Right lobe of liver (tissue), 4 donors: ENCODE measurements around the gene GRIN2A.

Experiments
- CTCF ChIP-seq, 4 donors: fragments of 200-600 bp in 3 of 4; fragments of 450-650 bp in 1 of 4; IDR thresholded peaks; one replicate each; pipeline versions ENCODE4 v1.5.1 to v1.8.0; 2016 to 2022; ENCODE audit warnings: antibody characterized with exemption in 4 of 4, mild to moderate bottlenecking in 2 of 4
- POLR2A ChIP-seq: fragments of 450-650 bp; IDR thresholded peaks from one replicate; pipeline ENCODE4 v1.6.1; 2017; ENCODE audit warnings: antibody characterized with exemption, mild to moderate bottlenecking
- donor health status: DM: no; HTN: no; CAD: no.
- donor health status: DM: no; HTN: no; CAD: no.
- donor health status: DM: no; HTN: yes; CAD: no.

- TF ChIP-seq CTCF (IDR thresholded peaks at IDR 0.05) (no peak), POLR2A (no peak)
Observed at GRCh38 chr16:9772526-9773225, 409.6 kb downstream of the GRIN2A start.
